C4-2B (cell line): ENCODE results near the gene GALNT13.

Experiments
- CTCF ChIP-seq: fragments of 450-650 bp; conservative IDR thresholded peaks from 2 replicates; pipeline ENCODE4 v1.5.1; 2017; ENCODE audit warnings: mild to moderate bottlenecking
- ZFX ChIP-seq: fragments of 450-650 bp; IDR thresholded peaks from 2 replicates; pipeline ENCODE4 v1.6.1; 2017

- no peak for TF ChIP-seq CTCF
- no peak for TF ChIP-seq ZFX
These were observed 391.5 kb downstream of the GALNT13 start for GRCh38 chr2:154263206-154263605.
